Stimulated activated CD4-positive, alpha-beta T cell treated with anti-CD3 and anti-CD28 coated beads, TNF-alpha, amount 100 ng/mL, for 4 hours (primary cell): ENCODE data around the gene LNPK.
"Not testable (repeated sequence)": the region's sequence is repeated elsewhere in the genome, so short reads cannot be mapped to it uniquely, and the experiment has no call there.

ENCODE experiments used
- DNase-seq, 3 experiments: peaks; one replicate each; pipeline ENCODE4 v3.0.0-alpha.2; 2020; ENCODE audit warnings: low read depth in 3 of 3

The LNPK gene

GRCh38 chr2:175903384-175903936 is 98.6 kb downstream of the LNPK start:
- no peak for DNase-seq

GRCh38 chr2:175895957-175896356 is 106.1 kb downstream of the LNPK start:
- DNase-seq: not testable (repeated sequence)

GRCh38 chr2:175892046-175892445 is 110.0 kb downstream of the LNPK start:
- no peak for DNase-seq

GRCh38 chr2:175890636-175891242 is 111.3 kb downstream of the LNPK start:
- no peak for DNase-seq

- DNase-seq: no peak
Measured at GRCh38 chr2:175889701-175890302, 112.3 kb downstream of the LNPK start.

GRCh38 chr2:175887776-175888175 is 114.3 kb downstream of the LNPK start:
- DNase-seq: no peak

GRCh38 chr2:175884697-175885393 is 117.2 kb downstream of the LNPK start:
- no peak for DNase-seq

GRCh38 chr2:175883586-175884194 is 118.4 kb downstream of the LNPK start:
- DNase-seq: no peak

- no peak for DNase-seq
Measured at GRCh38 chr2:175879679-175880078, 122.4 kb downstream of the LNPK start.

- DNase-seq: no peak
Measured at GRCh38 chr2:175877845-175878544, 124.1 kb downstream of the LNPK start.

- no peak for DNase-seq
Measured at GRCh38 chr2:175874291-175874690, 127.8 kb downstream of the LNPK start.
